Thyroid gland (tissue), 4 donors: ENCODE measurements around the gene SLC5A6.

Experiments used
- CTCF ChIP-seq, 6 experiments: fragments of 200-600 bp in 3 of 6; fragments of 450-650 bp in 3 of 6; sonication (generic) in 3 of 6; IDR thresholded peaks; one replicate each; pipeline ENCODE4 v1.5.1; 2016 to 2019; ENCODE audit warnings: antibody characterized with exemption in 6 of 6, mild to moderate bottlenecking in 2 of 6, inconsistent platforms in 1 of 6, moderate library complexity in 1 of 6
- POLR2A ChIP-seq, 2 donors: fragments of 450-650 bp; IDR thresholded peaks; one replicate each; pipeline ENCODE4 v1.6.1; 2017; ENCODE audit warnings: antibody characterized with exemption in 2 of 2, mild to moderate bottlenecking in 2 of 2, moderate library complexity in 1 of 2

GRCh38 chr2:27185331-27186026 lies 26.6 kb downstream of the SLC5A6 start:
- TF ChIP-seq CTCF (IDR thresholded peaks at IDR 0.05) (no peak), POLR2A (IDR thresholded peaks at IDR 0.05) (no peak)
